GM19395 (cell line): Measurements from ENCODE around the gene RASGRF1.
"Not testable (repeated sequence)": the region's sequence is repeated elsewhere in the genome, so short reads cannot be mapped to it uniquely, and the experiment has no call there.

Source experiments
- ATAC-seq: cut with Tn5 transposase; IDR thresholded peaks from one replicate; pipeline ENCODE4 v1.9.1; 2021; ENCODE audit warnings: mild to moderate bottlenecking, moderate library complexity; ENCODE audit not compliant: unreplicated experiment

The RASGRF1 gene

GRCh38 chr15:78933187-78933822 lies 157.3 kb downstream of the RASGRF1 start:
- ATAC-seq: no peak

GRCh38 chr15:78932258-78932808 lies 158.2 kb downstream of the RASGRF1 start:
- ATAC-seq: no peak

- ATAC-seq: no peak
These were observed 158.9 kb downstream of the RASGRF1 start for GRCh38 chr15:78931439-78932257.

GRCh38 chr15:78930577-78931388 lies 159.8 kb downstream of the RASGRF1 start:
- ATAC-seq: no peak

GRCh38 chr15:78929536-78930264 lies 160.9 kb downstream of the RASGRF1 start:
- ATAC-seq: no peak

GRCh38 chr15:78928616-78929093 lies 161.9 kb downstream of the RASGRF1 start:
- ATAC-seq: no peak

GRCh38 chr15:78928176-78928575 lies 162.4 kb downstream of the RASGRF1 start:
- ATAC-seq: not testable (repeated sequence)

GRCh38 chr15:78927077-78927790 lies 163.3 kb downstream of the RASGRF1 start:
- ATAC-seq: no peak

- ATAC-seq: no peak
These were observed 164.4 kb downstream of the RASGRF1 start for GRCh38 chr15:78925956-78926743.

- ATAC-seq: no peak
These were observed 165.4 kb downstream of the RASGRF1 start for GRCh38 chr15:78925076-78925624.

- no peak for ATAC-seq
These were observed 166.9 kb downstream of the RASGRF1 start for GRCh38 chr15:78923480-78924360.

- no peak for ATAC-seq
These were observed 167.6 kb downstream of the RASGRF1 start for GRCh38 chr15:78923015-78923414.

- ATAC-seq: no peak
These were observed 168.1 kb downstream of the RASGRF1 start for GRCh38 chr15:78922527-78922926.

- ATAC-seq: no peak
These were observed 168.6 kb downstream of the RASGRF1 start for GRCh38 chr15:78921940-78922339.

GRCh38 chr15:78921517-78921916 lies 169.1 kb downstream of the RASGRF1 start:
- ATAC-seq: no peak

- no peak for ATAC-seq
These were observed 172.7 kb downstream of the RASGRF1 start for GRCh38 chr15:78917888-78918287.

- ATAC-seq: no peak
These were observed 174.5 kb downstream of the RASGRF1 start for GRCh38 chr15:78916088-78916487.
